Right lobe of liver (tissue), 4 donors: Measurements from ENCODE around the gene RBBP8.

Source experiments
- POLR2A ChIP-seq: fragments of 450-650 bp; IDR thresholded peaks from one replicate; pipeline ENCODE4 v1.6.1; 2017; ENCODE audit warnings: antibody characterized with exemption, mild to moderate bottlenecking
- TF ChIP-seq, protein P1 (sequence below), 4 donors: fragments of 200-600 bp in 3 of 4; fragments of 450-650 bp in 1 of 4; IDR thresholded peaks; one replicate each; pipeline versions ENCODE4 v1.5.1 to v1.8.0; 2016 to 2022; ENCODE audit warnings: antibody characterized with exemption in 4 of 4, mild to moderate bottlenecking in 2 of 4
- donor health status: DM: no; HTN: no; CAD: no.
- donor health status: DM: no; HTN: no; CAD: no.
- donor health status: DM: no; HTN: yes; CAD: no.

DNA sequence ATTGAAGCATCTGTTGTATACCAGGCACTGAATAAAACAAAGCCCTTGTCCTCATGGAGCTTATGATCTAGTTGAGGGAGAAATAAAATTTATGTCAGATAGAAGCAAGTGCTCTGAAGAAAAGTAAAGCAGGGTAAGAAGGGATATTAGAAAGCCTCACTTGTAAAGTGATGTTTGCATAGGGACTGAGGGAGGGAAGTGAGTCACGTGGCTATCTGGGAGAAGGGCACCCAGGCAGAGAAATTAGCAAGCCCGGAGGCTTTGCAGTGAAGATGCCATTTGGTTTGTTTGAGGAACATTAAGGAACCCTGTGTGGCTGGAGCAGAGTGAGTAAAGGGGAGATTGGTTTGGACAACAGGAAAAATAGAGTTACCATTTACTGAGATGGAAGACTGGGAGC lies 52.1 kb downstream of the RBBP8 start:
- TF ChIP-seq, protein P1, sequence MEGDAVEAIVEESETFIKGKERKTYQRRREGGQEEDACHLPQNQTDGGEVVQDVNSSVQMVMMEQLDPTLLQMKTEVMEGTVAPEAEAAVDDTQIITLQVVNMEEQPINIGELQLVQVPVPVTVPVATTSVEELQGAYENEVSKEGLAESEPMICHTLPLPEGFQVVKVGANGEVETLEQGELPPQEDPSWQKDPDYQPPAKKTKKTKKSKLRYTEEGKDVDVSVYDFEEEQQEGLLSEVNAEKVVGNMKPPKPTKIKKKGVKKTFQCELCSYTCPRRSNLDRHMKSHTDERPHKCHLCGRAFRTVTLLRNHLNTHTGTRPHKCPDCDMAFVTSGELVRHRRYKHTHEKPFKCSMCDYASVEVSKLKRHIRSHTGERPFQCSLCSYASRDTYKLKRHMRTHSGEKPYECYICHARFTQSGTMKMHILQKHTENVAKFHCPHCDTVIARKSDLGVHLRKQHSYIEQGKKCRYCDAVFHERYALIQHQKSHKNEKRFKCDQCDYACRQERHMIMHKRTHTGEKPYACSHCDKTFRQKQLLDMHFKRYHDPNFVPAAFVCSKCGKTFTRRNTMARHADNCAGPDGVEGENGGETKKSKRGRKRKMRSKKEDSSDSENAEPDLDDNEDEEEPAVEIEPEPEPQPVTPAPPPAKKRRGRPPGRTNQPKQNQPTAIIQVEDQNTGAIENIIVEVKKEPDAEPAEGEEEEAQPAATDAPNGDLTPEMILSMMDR (IDR thresholded peaks at IDR 0.05): no peak
- TF ChIP-seq POLR2A: no peak
